Midbrain (tissue), 1 donor: ENCODE measurements around the gene CAPN14.

Experiments used
- DNase-seq: peaks from one replicate; lab custom pipeline; 2025; lab: John Stamatoyannopoulos, UW

CAPN14 gene

DNA sequence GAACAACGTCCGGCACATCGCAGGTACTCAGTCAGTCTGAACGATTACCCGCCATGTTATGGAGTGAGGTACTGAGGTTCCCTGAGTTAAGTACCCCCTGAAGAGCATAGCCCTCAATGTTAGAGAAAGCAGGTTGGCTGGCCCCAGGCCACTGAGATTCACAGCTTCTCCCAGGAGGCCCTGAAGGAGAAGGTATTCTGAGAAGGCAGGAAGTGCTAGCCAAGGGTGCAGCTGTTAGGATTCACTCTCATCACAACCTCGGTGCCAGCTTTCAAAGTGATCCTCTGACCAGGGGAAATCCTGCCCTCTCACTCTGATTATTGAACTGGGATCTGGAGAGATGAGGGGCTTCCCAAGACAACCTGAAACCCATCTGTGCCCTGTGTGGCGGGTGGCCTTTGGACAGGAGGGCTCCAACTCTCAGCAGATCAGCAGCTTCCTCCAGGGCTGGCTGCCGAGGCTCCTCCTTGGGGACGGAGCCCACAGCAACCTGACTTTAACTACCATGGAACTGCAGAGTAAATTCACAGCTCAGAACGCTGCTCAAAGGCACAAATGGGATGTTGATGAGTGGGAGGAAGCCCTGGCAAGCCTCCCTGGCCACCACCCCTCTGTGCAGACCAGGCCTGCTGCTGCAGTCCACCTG, 24.4 kb upstream of the CAPN14 start:
- DNase-seq, result no peak

DNA sequence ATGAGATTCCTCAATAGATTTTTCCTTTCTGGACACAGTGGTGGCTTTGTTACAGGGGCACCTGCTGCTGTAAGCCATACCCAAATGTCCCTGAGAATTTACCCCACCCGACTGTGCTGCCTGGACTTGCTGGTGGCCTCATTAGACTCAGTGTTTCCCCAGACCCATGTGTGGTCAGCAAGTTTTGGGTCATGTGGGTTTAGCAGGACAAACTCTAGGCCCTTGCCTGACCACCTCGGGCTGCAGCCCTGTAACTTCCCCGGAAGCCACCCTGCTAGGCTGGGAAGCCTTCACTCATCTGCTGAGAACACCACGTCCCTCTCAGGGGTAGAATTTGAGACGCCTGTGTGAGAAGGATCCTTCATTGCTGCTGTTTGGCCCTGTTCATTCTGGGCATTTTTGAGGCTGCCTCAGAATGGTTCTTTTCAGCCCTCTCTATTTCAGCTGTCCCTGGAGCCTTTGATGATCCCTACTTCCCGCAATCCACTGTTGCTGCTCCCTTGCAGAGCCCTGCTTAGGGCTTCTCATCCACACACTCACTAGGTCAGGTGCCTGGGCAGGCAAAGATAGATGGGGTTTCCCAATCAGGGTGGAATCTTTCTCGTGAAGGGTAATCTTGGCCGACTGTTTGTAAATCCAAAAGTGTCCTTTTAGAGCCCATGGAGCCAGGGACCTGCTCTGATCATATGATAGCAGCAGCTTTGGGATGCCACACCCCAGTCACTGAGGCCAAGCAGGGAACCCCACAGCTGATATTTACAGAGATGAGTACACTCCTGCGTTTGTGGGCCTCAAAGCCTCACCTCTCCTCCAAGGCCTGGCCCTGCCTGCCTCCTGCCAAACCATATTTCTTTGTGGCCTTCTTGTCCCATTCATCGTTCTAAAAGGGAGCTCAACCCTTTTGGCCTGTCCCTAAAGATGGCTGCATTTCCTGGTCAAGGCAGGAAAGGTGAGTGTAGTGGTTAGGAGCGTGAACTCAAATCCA, 23.4 kb upstream of the CAPN14 start:
- DNase-seq, result no peak

DNA sequence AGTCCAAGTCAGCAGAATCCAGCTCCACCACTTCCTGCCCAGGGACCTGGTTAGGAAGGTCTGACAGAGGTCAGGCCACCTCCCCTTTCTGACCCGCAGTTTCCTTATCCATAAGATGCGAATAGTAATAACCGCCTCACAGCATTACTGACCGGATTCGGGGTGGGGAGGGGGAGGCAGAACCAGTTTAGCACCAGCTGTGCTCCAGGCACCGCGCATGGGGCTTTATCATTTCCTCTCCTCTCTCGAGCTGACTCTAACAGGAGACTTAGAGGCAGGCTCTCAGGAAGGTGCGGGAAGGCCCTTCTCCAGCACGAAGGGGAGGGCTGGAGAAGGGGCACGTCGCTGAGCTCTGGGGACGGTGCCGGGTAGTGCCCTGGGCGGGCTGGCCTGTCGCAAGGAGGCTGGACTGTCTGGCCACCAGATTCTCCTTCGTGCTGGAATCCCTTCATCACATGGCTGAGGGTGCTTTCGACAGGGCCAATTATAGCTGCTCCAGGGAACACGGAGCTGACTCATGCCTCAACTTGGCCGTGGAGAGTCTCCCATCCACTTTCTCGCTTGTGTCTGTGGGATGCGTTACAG, 22.4 kb upstream of the CAPN14 start:
- DNase-seq, result peak; percentile 26

DNA sequence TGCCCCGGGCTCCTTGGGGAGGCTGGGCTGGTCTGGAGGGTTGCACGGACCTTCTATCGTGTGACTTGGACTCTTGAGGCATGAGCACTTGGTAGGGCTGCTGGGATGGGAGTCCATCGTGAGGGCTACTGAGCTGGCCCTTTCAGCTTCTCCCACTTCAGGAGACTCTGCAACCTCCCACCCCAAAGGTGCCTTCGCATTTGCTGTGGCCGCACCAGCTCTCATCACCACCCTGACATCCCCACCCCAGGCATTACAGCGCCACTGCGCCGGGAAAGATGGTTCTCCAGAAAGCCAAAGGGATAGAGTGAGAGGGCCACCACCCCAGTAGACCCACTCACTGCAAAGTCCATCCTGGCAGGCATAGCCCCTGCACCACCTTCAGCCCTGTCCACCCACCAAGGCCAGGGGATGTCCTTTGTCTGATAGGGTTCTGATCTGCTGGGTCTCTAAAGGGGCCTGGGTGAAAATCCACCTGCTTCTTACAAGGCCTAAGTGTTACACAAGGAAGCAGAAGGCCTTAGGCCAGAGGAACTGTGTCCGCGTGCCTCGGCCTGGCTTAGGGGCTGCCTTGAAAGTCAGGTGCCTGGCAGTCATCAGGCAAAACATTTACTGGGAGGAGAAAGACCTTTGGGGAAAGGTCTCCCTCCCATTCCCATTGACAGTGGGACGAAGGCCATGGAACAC, 21.7 kb upstream of the CAPN14 start:
- DNase-seq, result no peak

DNA sequence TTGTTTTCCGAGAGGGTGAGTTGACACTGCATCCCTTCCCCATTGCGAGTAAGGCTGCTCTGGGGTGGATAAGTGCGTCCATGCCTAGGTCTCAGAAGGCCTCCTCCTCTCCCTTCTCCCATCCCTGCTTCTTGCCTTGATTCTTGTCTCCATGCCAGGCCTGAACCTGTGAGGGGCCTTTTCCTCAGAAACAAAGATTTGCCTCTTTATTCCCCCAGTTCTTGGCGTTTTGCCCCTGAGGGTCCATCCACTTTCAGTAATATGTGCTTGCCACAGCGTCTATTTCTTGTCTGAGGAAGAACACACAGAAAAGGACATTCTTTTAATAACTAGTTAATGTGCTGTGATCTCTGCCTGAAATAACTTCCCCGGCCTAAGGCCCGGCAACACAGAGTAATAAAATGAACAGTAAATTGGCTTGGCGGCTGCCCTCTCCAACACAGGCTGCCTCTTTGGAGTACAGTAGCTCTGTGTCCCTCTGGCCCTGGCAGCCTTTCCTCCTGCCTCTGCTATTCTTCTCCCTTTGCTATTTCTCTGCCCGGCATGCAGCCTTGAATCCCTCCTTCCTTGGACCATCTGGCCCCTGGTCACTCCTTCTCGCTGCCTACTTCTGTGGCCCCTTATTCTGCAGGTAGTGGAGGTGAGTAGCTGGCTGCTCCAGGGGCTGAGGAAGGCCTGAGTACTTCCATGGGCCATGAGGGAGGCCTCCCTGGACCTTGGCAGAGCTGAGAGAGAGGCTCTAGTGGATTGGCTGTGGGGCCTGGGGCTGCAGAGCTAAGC, 21.0 kb upstream of the CAPN14 start:
- peak; percentile 68 for DNase-seq

DNA sequence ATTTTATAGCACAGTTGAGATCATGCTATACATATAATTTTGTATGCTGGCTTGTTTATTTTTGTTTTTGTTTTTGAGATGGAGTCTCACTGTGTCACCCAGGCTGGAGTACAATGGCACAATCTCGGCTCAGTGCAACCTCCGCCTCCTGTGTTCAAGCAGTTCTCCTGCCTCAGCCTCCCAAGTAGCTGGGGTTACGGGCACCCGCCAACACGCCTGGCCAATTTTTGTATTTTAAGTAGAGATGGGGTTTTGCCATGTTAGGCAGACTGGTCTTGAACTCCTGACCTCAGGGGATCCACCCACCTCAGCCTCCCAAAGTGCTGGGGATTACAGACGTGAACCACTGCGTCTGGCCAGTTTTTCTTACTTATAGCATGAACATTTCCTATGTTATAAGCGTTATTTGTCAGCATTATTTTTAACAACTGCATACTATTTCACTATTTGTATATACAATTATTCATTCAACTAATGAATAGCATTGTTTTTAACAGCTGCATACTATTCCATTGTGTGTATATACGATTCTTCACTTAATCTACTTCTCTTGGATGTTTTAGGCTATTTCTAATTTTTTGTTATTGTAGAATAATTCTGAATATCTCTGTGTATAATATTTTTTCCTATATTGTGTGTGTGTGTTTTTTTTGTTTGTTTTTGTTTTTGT, 20.2 kb upstream of the CAPN14 start:
- DNase-seq, result no peak

DNA sequence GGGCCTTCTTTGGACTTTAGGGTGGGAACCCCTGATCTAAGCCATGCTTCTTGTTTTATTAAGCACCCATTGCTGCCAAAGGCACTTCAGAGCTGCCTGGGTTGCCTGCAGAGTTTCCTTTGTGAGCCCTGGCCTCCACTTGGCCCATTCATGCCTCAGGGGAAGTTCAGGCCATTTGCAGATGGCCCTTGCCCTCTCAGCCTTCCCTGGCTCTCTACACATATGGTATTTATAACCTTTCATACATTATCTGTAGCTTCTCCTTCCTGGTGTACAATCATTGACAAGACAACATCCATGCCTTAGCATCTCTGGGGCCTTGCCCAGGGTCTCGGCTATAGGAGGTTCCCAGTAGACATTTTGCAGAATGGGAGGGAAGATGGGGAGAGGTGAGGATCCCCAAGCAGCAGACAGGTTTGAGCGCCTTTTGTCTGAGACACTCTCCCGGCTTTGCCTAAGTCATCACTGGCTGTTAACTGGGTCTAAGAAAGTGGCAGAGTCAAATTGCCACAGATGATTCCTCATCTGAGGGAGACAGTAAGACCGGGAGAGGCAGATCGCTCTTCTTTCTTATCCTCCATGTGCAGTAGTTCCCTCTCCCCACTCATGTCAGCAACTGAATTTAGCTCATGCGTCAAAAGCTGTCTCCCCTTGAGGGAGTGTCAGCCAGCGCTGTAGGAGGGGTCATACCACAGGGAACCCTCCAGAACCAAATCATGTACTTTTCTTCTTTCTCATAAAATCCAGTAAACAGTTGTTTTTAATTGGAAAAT, 19.3 kb upstream of the CAPN14 start:
- no peak for DNase-seq

DNA sequence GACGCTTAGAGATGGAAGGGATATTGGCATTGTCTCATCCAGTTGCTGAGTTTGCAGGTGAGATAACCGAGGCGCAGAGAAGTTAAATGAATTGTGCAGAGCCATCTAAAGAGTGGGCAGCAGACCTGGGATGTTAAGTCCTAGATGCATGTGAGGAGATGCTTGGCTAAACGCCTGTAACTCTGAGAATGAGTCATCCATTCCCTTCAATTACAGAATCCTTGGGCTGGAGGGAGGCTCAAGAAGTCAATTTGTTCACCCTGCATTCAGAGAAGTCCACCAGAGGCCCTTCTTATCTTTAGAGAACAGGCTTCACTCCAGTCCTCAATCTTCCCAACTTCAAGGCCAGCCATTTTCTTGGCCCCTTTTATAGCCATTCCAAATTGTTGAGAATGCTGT, 18.2 kb upstream of the CAPN14 start:
- DNase-seq, result no peak

DNA sequence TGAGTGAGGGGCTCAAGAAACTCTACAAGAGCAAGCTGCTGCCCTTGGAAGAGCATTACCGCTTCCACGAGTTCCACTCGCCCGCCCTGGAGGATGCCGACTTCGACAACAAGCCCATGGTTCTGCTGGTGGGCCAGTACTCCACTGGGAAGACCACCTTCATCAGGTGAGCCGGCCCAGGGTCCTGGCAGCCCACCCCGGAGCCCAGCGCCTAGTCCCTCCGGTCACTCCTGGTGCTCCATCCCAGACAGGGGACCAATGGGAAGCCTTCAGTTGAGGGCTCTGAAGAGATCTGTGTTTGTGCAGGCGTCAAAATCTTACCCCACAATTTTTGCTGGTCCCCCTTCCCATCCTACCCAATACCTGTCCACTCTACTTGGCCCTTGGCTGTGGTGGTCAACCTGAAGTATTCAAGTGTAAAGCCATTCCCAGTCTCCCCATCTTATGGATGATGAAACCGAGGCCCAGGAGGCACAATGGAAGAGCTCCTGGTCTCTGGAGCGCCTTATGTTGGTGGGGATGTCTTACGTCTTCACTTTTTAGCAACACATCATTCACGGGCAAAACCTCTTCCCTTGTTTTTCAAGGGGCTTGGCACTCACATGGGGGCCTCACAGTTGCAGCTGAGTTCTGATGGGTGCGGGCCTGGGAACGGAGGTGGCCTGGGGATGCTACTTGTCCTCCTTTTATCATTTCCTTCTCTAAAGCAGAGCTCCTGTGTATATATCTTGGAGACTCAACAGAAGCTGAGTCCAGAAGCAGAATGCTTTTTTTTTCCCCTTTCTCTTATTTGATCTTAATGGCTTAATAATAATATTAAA, 17.6 kb upstream of the CAPN14 start:
- no peak for DNase-seq

DNA sequence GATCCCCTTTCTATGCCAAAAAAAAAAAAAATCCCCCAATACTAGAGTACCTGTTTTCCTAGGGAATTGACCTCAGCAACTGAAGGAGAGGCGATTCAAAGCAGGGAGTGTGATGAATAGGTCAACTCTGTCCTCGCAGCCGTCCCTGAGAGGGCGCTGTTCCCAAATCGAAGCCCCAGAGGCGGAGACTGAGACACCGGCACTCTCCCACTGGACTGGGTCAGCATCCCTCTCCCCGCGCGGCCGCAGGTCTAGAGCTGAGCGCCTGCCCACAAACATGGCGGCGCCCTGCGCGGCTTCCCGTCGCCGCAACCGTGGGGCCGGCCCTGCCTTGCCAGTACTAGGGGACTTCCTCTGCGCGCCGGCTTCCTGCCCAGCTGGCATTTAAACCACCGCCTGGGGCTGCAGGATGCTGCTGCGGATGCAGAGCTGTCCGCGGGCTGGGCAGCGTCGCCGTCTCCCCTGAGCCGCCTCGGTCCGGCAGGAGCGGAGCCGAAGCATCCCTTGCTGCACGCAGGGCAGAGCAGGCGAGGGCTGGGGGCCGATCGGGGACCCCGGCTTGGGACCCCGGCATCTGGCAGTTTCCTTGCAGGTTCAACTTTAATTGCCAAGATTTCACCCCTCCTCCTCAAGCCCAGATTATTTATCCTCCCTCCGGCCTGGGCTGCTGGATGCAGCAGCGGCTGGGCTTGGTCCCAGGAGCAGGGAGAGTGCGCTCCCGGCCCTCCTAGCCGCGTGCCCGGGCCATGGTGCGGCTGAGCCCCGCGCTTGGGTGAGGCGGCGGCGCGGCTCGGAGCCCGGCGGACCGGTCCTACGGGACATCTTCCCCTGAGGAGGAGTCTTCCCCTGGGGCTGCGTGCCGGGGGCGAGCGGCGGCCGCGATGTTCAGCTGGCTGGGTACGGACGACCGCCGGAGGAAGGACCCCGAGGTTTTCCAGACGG, 16.7 kb upstream of the CAPN14 start, which contains the start of gene EHD3:
EHD3 (plus strand) TSS at position 412 of the 942 bp plus-strand sequence; CDS start at position 882, 470 bp downstream.
- DNase-seq, result peak; percentile 93

DNA sequence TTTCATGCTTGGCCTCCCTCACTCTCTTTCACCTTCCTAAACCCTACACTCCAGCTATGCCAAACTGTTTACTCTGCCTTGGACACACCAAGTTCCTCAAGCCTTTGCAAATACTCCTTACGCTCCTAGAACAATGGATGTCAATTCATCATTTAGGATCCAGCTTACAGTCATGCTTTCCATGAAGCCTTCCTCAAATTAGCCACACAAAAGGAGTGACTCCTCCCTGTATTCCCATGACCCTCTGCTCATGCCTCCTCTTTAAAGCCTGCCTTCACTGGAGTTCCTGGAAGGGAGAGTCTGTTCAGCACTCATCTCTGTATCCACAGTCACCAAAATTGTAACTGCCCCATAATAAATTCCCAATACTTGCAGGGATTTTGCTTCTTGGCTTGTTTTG, 15.9 kb upstream of the CAPN14 start:
- DNase-seq, result no peak

DNA sequence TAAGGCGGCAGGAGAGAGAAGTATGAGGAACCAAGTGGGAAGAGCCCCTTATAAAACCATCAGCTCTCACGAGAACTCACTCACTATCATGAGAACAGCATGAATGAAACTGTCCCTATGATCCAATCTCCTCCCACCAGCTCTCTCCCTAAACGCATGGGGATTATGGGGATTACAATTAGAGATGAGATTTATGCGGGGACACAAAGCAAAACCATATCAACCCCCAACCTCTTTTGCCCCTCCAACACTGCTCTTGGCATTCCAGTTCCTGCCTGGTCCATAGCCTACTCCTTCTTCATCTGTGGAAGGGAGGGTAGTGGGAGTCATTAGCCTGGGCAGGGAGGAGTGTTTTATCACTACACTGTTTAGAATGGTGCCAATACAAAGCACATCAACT, 15.3 kb upstream of the CAPN14 start:
- DNase-seq, result no peak

DNA sequence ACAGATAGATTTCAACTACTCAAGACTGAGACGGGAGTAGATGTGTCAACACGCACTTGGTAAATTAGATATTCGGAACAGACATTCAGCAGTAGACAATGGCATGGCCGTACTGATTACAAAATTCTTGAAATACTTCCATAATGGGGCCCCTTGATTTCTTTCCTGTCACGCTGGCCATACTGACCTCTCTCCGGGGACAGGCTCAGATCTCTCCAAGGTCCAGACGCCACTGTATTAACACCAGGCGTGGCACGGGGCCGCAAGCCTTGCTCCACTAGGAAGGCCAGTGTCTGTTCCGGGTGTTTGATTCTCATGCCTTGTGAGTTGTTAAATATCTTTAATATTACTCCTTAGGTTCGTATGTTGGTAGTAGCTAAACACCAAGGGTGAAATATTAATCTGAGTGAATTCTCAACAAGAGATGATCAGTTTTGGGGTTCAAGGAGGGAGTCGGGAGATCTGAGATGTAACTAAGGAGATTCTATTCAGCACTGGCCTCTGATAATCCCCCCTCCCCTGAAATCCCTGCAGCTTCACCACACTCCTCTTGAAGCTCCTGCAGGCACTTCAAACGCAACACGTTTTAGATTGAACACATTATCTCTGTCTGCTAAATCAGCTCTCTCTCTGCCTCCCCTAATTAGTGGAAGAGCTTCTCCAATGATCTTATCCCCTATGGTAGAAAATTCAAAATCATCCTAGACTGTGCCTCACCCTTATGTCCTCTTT, 14.4 kb upstream of the CAPN14 start:
- no peak for DNase-seq

DNA sequence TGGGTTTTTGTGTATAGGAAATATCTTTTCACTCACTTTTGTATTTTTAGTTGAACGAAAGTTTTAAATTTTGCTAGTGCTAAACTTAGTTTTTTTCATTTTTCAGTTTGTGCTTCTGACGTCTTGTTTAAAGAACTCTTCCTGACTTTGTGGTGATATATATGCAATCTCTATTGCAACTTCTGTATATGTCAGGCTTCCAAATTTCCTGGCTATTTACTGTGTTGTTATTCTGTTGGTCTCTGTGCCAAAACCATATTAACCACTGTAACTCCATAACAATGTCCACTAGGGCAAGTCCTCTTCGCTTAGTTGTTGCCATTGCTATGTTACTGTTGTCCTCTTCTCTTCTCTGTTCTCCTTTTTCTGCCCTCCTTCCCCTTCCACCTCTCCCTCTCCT, 13.4 kb upstream of the CAPN14 start:
- DNase-seq, result no peak

DNA sequence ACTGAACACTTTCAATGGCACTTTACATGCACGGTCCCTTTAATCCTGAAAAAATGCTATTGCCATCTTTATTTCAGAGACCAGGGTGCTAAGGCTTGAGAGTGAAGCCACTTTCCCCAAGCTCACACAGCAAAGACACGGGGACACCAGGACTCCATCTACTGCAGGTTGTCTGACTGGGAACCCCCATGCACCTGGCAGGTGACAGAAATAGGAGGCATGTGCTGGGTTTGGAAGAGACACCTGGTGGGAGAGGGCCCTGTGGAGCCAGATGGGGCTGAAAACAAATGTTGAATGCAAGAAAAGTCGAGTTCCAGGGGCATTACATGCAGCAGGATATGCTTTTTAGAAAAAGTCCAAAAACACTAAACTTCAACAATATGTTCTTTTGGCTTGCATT, 11.4 kb upstream of the CAPN14 start:
- no peak for DNase-seq

DNA sequence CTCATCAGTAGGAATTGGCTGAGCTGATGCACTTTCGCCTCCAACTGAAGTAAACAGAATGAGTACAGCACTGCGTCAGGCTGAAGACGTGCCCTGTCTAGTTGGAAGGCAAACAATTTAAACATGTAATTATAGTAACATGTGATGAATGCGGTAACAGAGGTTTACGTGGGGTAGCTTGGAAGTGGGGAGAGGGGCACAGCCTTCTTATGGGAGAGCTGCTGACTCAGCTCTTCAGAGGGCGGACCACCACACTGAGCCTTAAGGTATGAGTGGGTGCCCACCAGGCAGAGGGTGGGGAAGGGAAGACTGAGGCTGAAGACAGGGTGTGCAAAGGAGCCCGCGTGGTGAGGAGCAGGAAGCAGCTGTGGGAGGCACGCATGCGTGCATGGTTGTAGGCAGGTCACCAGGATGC, 10.4 kb upstream of the CAPN14 start:
- no peak for DNase-seq

DNA sequence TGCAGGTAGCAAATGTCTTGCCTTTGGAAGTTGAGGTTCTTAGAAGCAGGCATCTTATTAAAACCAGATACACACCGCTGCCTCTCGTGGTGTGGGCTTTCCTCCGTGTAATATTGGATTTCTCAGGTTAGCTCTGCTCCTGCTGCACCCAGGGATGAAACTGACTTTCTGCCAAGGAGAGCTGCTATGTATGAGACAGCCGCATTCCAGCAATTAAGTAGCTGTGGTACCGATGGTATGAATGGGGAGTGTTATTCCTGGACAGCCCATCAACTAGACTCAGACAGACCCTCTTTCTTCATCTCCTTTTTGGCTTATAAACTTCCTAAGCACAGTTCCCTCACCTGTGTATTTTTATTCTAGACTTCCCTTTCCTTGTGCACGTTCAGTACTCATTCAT, 9.8 kb upstream of the CAPN14 start:
- no peak for DNase-seq
